ENCODE measurements around the gene SPTLC1. TPM values are rescaled to one million over a fixed set of nuclear protein-coding genes. Genes with fewer than 3 reads are reported as not detected.
A peak's percentile ranks its signal among the peaks of the same experiment; 100 is the strongest.

SPTLC1 gene
- total and polyA plus RNA-seq, 2 of the 13 experiments (the other 11 are each of a cell fraction or from before 2014, with no cell fraction given) = 56.2 to 72.5 TPM

GRCh38 chr9:92138157-92138959, 23.1 kb upstream of the SPTLC1 start (continued):
- 0 out of 2 replicates have a peak, but pooled peaks have one; percentile 50 for TF ChIP-seq NFAT5 (CRISPR knock-in tag; IDR thresholded peaks at IDR 0.05)
- TF ChIP-seq TFE3 (CRISPR knock-in tag; IDR thresholded peaks at IDR 0.05) = 0 out of 2 replicates have a peak, but pooled peaks have one; percentile 21
- no peak for TF ChIP-seq ZNF3 (CRISPR knock-in tag; IDR thresholded peaks at IDR 0.05)
- TF ChIP-seq DZIP1 (CRISPR knock-in tag; IDR thresholded peaks at IDR 0.05) = no peak
- no peak for TF ChIP-seq ZEB1 (IDR thresholded peaks at IDR 0.05; ENCODE audit: insufficient replicate concordance, low read depth)
- no peak; the same call in 1 of the 2 replicates for TF ChIP-seq ZNF280D (CRISPR knock-in tag; IDR thresholded peaks at IDR 0.05)
- no peak for TF ChIP-seq SRF (IDR thresholded peaks at IDR 0.05; ENCODE audit: low read depth, low read length)
- TF ChIP-seq YEATS2 (CRISPR knock-in tag; IDR thresholded peaks at IDR 0.05; ENCODE audit: borderline replicate concordance) = peak; percentile 58; the same call in 1 of the 2 replicates
- TF ChIP-seq SYNCRIP (IDR thresholded peaks at IDR 0.05; ENCODE audit: insufficient read depth, low read depth, low read length) = no peak
- no peak for TF ChIP-seq PAF1 (CRISPR knock-in tag; IDR thresholded peaks at IDR 0.05)
- TF ChIP-seq RBAK (CRISPR knock-in tag; IDR thresholded peaks at IDR 0.05) = no peak
- no peak for TF ChIP-seq ZNF441 (CRISPR knock-in tag; IDR thresholded peaks at IDR 0.05; ENCODE audit: borderline replicate concordance)
- TF ChIP-seq ZNF17 (CRISPR knock-in tag; IDR thresholded peaks at IDR 0.05) = no peak
- TF ChIP-seq KLF11 (CRISPR knock-in tag; IDR thresholded peaks at IDR 0.05) = no peak; the same call in 1 of the 2 replicates
- no peak for TF ChIP-seq ZNF253 (CRISPR knock-in tag; IDR thresholded peaks at IDR 0.05; ENCODE audit: borderline replicate concordance)
- no peak for TF ChIP-seq HMG20A (CRISPR knock-in tag; IDR thresholded peaks at IDR 0.05; ENCODE audit: borderline replicate concordance)
- TF ChIP-seq SALL2 (CRISPR knock-in tag; IDR thresholded peaks at IDR 0.05) = 0 out of 2 replicates have a peak, but pooled peaks have one; percentile 11
